H1 (cell line): Measurements from ENCODE around the gene EIPR1. TPM values are rescaled to one million over a fixed set of nuclear protein-coding genes. Genes with fewer than 3 reads are reported as not detected.

Experiments
- EGR1 ChIP-seq: IDR thresholded peaks from 2 replicates; pipeline ENCODE4 v1.6.1; 2011; ENCODE audit warnings: low read depth, low read length, borderline replicate concordance
- MAFK ChIP-seq: IDR thresholded peaks from 2 replicates; pipeline ENCODE4 v1.6.1; 2012; ENCODE audit warnings: low read depth, mild to moderate bottlenecking, improper control_type of control experiment, low read length
- SP1 ChIP-seq: IDR thresholded peaks from 2 replicates; pipeline ENCODE4 v1.6.1; 2011; ENCODE audit warnings: low read depth, low read length
- polyA plus RNA-seq, 7 experiments: library from polyadenylated mRNA; depleted of rRNA in 3 of 7; stranded (reverse) in 5 of 7; unstranded in 2 of 7; fragments of >200 nt in 5 of 7; fragments of 200-250 nt in 2 of 7; gene quantifications; 1 replicate in 5 of 7; 2 replicates in 1 of 7; 4 replicates in 1 of 7; pipeline versions ENCODE4 v1.2.1 to v1.2.3, GENCODE V29; 2011 to 2013; ENCODE audit warnings: missing spikeins in 2 of 7, mixed read lengths in 2 of 7
- total RNA-seq: library from RNA; stranded (reverse); fragmentation: NEBNext Ultra II Directional; extraction: Animal tissue kit (Norgen Biotek cat#: 25700); gene quantifications from 2 replicates; pipeline ENCODE4 v1.2.1, GENCODE V29; 2021
- TF ChIP-seq, protein P1 (sequence below): fragments of 300-600 bp; sonication (generic); IDR thresholded peaks from 2 replicates; pipeline ENCODE4 v1.7.1; 2012; ENCODE audit warnings: low read length, moderate library complexity, mild to moderate bottlenecking, inconsistent platforms; ENCODE audit not compliant: insufficient replicate concordance

EIPR1 gene
- total and polyA plus RNA-seq, 2 of the 8 experiments (the other 6 are each of a cell fraction or from before 2014, with no cell fraction given): 26.3 to 56.4 TPM

DNA sequence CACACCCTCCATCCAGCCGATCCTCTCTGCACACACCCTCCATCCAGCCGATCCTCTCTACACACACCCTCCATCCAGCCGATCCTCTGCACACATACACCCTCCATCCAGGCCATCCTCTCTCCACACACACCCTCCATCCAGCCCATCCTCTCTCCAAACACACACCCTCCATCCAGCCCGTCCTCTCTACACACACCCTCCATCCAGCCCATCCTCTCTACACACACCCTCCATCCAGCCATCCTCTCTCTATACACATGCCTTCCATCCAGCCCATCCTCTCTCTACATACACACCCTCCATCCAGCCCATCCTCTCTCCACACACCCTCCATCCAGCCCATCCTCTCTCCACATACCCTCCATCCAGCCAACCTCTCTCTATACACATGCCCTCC is 83.1 kb downstream of the EIPR1 start (continued):
- TF ChIP-seq, protein P1, sequence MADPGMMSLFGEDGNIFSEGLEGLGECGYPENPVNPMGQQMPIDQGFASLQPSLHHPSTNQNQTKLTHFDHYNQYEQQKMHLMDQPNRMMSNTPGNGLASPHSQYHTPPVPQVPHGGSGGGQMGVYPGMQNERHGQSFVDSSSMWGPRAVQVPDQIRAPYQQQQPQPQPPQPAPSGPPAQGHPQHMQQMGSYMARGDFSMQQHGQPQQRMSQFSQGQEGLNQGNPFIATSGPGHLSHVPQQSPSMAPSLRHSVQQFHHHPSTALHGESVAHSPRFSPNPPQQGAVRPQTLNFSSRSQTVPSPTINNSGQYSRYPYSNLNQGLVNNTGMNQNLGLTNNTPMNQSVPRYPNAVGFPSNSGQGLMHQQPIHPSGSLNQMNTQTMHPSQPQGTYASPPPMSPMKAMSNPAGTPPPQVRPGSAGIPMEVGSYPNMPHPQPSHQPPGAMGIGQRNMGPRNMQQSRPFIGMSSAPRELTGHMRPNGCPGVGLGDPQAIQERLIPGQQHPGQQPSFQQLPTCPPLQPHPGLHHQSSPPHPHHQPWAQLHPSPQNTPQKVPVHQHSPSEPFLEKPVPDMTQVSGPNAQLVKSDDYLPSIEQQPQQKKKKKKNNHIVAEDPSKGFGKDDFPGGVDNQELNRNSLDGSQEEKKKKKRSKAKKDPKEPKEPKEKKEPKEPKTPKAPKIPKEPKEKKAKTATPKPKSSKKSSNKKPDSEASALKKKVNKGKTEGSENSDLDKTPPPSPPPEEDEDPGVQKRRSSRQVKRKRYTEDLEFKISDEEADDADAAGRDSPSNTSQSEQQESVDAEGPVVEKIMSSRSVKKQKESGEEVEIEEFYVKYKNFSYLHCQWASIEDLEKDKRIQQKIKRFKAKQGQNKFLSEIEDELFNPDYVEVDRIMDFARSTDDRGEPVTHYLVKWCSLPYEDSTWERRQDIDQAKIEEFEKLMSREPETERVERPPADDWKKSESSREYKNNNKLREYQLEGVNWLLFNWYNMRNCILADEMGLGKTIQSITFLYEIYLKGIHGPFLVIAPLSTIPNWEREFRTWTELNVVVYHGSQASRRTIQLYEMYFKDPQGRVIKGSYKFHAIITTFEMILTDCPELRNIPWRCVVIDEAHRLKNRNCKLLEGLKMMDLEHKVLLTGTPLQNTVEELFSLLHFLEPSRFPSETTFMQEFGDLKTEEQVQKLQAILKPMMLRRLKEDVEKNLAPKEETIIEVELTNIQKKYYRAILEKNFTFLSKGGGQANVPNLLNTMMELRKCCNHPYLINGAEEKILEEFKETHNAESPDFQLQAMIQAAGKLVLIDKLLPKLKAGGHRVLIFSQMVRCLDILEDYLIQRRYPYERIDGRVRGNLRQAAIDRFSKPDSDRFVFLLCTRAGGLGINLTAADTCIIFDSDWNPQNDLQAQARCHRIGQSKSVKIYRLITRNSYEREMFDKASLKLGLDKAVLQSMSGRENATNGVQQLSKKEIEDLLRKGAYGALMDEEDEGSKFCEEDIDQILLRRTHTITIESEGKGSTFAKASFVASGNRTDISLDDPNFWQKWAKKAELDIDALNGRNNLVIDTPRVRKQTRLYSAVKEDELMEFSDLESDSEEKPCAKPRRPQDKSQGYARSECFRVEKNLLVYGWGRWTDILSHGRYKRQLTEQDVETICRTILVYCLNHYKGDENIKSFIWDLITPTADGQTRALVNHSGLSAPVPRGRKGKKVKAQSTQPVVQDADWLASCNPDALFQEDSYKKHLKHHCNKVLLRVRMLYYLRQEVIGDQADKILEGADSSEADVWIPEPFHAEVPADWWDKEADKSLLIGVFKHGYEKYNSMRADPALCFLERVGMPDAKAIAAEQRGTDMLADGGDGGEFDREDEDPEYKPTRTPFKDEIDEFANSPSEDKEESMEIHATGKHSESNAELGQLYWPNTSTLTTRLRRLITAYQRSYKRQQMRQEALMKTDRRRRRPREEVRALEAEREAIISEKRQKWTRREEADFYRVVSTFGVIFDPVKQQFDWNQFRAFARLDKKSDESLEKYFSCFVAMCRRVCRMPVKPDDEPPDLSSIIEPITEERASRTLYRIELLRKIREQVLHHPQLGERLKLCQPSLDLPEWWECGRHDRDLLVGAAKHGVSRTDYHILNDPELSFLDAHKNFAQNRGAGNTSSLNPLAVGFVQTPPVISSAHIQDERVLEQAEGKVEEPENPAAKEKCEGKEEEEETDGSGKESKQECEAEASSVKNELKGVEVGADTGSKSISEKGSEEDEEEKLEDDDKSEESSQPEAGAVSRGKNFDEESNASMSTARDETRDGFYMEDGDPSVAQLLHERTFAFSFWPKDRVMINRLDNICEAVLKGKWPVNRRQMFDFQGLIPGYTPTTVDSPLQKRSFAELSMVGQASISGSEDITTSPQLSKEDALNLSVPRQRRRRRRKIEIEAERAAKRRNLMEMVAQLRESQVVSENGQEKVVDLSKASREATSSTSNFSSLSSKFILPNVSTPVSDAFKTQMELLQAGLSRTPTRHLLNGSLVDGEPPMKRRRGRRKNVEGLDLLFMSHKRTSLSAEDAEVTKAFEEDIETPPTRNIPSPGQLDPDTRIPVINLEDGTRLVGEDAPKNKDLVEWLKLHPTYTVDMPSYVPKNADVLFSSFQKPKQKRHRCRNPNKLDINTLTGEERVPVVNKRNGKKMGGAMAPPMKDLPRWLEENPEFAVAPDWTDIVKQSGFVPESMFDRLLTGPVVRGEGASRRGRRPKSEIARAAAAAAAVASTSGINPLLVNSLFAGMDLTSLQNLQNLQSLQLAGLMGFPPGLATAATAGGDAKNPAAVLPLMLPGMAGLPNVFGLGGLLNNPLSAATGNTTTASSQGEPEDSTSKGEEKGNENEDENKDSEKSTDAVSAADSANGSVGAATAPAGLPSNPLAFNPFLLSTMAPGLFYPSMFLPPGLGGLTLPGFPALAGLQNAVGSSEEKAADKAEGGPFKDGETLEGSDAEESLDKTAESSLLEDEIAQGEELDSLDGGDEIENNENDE: no peak
- TF ChIP-seq SP1 (no peak), EGR1 (no peak), MAFK (no peak)
